Mammary epithelial cell (primary cell): Measurements from ENCODE around the gene GPR158.

Source experiments
- EZH2 ChIP-seq: IDR thresholded peaks from 2 replicates; pipeline ENCODE4 v1.6.1; 2012; ENCODE audit warnings: low read length, inconsistent platforms, borderline replicate concordance
- TF ChIP-seq, protein P1 (sequence below), 2 donors: IDR thresholded peaks in 1 of 2; conservative IDR thresholded peaks in 1 of 2; 2 replicates each; pipeline ENCODE4 v1.5.1; 2011 to 2012; ENCODE audit warnings: inconsistent platforms in 2 of 2, low read length in 2 of 2, mild to moderate bottlenecking in 2 of 2, control low read depth in 1 of 2, low read depth in 1 of 2; ENCODE audit not compliant: insufficient read depth in 1 of 2; ENCODE audit errors: extremely low read depth in 1 of 2

DNA sequence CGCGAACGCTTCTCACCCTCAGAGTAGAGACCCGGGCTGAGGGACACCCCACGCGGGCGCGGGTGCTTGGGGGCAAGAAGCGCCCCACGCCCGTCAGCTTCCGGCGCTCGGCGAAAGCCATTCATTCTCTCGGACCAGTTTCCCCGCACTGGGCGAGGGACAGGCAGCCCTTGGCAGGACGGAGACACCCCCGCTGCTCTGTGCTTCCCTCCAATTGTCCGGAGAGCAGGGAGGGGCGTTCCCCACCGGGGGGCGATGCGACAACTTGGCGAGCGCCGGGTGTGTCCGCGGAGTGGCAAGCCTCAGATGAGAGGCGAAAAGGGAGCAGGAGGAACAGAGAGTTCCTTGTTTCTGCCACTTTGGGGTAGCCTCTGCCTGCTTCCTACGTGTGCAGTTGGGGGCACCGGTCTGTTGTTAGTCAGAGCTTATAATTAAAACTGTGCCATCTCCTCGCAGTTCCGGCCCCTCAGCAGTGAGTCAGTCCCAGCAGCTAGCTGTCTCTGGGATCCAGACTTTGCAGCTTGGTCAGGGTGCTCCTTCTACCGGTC is 1.7 kb downstream of the GPR158 start:
- TF ChIP-seq, protein P1, sequence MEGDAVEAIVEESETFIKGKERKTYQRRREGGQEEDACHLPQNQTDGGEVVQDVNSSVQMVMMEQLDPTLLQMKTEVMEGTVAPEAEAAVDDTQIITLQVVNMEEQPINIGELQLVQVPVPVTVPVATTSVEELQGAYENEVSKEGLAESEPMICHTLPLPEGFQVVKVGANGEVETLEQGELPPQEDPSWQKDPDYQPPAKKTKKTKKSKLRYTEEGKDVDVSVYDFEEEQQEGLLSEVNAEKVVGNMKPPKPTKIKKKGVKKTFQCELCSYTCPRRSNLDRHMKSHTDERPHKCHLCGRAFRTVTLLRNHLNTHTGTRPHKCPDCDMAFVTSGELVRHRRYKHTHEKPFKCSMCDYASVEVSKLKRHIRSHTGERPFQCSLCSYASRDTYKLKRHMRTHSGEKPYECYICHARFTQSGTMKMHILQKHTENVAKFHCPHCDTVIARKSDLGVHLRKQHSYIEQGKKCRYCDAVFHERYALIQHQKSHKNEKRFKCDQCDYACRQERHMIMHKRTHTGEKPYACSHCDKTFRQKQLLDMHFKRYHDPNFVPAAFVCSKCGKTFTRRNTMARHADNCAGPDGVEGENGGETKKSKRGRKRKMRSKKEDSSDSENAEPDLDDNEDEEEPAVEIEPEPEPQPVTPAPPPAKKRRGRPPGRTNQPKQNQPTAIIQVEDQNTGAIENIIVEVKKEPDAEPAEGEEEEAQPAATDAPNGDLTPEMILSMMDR (conservative IDR thresholded peaks at IDR 0.05 in 1 of 2, IDR thresholded peaks at IDR 0.05 in 1 of 2; ENCODE audit: extremely low read depth in 1 of 2, insufficient read depth in 1 of 2, low read depth in 1 of 2, low read length in 2 of 2): no peak
- no peak for TF ChIP-seq EZH2
